ENCODE measurements around the gene BCAT1.
"Not testable (repeated sequence)": the region's sequence is repeated elsewhere in the genome, so short reads cannot be mapped to it uniquely, and the experiment has no call there.

Gene BCAT1

DNA sequence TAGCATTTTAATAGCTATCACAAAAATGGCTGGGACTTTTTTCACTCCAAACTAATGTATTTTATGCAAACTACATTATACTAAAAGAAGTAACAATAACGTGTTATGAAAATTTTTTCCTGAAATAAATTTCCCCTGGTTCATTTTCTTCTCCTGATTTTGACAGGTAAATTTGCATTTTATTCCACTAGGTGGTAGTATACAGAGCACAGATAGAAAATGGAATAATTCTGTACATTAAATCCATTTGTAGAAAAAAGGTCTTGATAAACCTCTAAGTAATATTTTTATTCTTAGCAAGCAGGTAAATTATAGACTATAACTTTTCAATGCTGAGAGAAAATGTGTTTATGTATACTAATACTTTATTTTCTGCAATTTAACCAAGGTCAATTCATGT lies 96.5 kb downstream of the BCAT1 start:
- DNase-seq (ENCODE audit: low read depth), result no peak

DNA sequence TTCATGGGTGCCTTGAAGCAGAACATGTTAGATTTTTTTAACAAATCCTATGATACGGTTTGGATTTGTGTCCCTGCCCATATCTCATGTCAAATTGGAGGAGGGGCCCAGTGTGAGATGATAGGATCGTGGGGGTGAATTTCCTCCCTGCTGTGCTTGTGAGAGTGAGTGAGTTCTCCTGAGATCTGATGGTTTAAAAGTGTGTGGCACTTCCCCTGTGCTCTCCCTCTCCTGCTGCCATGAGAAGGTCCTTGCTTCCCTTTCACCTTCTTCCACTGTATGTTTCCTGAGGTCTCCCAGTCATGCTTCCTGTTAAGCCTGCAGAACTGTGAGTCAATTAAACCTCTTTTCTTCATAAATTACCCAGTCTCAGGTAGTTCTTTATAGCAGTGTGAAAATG lies 97.0 kb downstream of the BCAT1 start:
- not testable (repeated sequence) for DNase-seq (ENCODE audit: low read depth)

DNA sequence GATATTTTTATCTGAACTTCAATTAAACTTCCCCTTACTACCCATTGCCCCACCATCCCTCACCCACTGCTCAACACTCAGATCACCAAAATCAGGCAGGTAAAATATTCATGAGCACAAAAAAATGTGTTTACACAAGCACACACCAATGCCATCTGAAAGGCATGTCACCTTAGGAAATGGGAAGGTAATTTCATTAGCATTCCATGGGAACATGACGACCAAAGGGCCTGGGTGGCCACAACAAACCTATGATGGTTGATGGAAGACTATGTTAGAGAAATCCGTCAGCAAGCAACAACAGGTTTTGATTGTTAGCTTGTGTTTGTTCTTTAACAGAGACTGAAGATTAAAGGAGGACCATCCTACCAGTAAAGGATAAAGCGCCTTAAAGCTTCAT lies 97.6 kb downstream of the BCAT1 start:
- DNase-seq (ENCODE audit: low read depth), result no peak

DNA sequence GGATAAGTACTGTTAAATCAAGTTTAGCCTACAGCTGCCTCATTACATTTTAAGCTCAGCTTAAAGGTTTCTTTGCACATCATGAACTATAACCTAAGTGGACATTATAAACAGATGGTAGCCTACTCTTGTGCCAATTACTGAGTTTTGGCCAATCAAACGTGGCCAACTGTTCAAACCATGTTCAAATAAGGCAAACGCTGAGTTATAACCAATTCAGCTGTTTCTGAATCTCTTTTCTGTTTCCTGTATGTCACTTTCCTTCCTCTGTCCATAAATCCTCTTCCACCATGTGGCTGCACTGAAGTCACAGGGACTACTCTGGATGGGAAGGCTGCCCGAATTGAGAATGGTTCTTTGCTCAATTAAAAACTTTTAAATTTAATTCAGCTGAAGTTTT lies 98.4 kb downstream of the BCAT1 start:
- no peak for DNase-seq (ENCODE audit: low read depth)

DNA sequence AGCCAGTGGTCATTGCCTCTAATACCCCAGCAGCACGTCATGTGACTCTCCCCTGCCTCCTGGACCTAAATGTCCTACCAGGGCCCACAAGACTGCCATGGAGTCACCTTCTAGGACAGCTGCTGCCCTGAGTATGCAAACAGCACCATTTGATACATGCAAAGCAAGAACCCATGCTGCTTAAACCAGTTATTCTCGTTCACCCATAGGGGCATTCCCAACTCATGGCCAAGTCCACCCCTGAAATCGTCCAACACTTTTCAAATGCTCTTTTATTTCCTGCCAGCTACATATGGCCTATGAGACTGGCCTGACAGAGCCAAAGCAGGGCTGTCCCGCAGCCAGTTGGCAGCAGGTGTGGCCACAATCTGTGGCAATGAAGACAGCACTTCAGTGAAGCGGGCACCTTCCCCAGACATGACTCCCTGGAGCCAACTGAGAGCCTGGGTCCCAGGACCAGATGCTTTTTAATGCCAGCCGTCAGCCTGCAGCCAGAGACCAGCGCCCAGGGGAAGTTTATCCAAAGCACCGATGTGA lies 99.9 kb downstream of the BCAT1 start:
- no peak for DNase-seq (ENCODE audit: low read depth)

DNA sequence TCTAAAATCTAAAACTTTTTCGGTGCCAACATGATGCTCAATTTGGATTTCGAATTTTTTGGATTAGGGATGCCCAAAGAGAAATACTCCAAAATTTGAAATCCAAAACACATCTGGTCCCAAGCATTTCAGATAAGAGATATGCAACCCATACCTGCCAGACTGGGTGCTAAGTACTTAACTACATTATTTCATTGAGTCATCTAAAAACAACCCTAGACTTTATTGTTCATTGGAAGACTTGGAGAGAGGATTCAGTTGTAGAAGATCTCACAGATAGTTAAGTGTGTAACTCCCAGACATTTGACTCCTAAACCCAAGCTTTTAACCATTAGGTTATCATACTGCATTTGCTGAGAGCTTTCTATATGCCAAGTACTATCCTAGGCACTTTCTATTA lies 102.2 kb downstream of the BCAT1 start:
- DNase-seq (ENCODE audit: low read depth), result no peak

DNA sequence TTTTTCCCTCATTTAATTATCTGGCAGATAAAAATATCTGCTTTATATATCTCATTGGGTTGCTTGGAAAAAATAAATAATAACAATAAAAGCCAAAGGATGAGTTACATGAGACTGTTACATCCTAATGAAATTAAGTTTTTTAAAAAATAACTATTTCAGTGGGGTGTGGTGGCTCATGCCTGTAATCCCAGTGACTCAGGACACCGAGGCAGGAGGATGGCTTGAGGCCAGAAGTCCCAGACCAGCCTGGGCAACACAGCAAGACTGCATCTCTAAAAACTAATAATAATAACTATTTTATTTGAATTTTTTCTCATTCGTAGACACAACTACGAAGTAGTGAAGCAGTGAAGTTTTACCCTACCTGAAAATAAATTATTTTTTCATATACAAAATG lies 103.3 kb downstream of the BCAT1 start:
- DNase-seq (ENCODE audit: low read depth), result no peak

DNA sequence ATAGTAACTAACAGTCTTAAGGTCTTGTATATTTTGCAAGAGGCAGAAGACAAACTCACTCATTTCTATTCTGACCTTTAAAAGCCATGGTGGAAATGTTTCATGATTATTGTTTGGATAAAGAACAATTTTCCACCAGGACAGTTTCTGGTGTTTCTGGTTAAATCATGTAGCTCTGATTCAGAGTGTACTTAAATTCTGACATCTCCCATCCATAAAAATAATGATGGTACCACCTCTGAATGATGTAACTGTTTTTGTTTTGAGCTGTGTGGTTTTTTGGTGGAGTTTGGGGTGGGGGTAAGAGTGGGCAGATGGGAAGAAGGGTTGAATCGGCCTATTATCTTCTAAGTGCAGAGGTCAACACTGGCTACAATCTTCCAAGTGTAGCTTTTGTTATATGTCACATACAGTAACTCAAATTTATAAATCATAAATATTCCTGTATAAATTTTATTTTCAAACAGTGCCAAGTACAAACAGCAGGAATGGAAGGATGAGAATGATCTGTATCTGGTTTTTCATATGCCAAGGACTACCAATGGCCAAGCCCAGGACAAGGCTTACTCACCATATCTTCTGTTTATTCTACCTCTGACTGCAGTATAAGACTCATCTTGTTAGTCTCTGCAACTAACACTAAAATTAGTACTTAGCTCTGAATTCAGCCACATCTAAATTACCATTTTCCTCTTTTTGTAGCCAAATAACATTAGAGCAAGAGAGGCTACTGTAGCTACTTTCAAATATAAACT lies 108.7 kb downstream of the BCAT1 start:
- DNase-seq (ENCODE audit: low read depth), result no peak

DNA sequence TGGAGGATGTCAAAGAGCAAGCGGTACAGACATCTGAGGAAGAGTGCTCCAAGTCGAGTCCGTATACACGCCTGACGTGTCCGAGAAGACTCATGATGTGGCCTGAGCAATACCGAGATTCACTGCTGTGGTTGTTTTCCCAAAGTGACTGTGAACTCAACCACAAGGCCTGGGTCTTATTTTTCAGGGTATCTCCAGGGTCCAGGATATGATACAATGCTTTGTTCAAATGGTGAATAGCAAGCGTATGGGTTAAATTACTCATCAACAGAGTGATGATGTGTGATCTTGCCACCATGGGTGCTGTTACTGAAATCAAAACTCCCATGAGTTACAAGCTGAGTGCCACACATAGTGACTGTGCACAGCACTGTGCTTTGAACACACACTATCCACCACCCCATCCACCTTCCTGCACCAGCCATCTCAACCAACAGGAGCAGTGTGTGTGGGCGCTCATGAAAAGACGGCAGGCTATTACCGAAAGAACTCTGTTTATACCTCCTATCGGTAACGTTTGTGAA lies 109.6 kb downstream of the BCAT1 start:
- DNase-seq (ENCODE audit: low read depth), result no peak

DNA sequence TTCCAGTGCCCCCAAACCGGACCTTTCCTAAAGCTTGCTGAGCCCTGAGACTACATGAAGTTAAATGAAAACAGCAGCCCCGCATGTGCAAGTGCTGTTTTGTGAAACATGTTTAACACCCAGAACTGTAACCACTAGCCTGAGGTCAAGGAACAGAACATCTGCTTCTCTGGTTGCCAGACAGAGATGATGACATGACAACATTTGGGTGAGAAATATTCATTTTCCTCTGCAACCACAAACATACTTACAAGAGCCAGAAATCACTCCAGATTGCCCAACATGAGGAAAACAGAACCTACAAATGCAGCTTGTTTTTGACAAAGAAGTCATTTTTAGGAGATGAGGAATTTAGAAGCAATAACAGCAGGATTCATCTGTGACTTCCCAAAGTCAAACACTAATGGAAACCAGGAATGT lies 110.4 kb downstream of the BCAT1 start:
- DNase-seq (ENCODE audit: low read depth), result no peak

DNA sequence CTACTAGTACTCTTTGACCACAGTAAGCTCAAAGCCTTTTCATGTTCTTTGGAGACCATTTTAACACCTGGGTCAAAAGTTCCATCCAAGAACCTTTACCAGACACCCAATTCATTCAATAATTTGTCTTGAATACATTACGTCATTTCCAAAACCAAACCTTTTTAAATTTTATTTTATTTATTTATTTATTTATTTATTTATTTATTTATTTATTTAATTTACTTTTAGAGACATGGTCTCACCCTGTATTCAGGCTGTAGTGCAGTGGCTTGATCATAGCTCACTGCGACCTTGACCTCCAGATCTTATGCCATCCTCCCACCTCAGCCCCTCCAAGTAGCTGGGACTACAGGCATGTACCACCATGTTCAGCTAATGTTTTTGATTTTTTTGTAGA lies 113.5 kb downstream of the BCAT1 start:
- DNase-seq (ENCODE audit: low read depth), result no peak

DNA sequence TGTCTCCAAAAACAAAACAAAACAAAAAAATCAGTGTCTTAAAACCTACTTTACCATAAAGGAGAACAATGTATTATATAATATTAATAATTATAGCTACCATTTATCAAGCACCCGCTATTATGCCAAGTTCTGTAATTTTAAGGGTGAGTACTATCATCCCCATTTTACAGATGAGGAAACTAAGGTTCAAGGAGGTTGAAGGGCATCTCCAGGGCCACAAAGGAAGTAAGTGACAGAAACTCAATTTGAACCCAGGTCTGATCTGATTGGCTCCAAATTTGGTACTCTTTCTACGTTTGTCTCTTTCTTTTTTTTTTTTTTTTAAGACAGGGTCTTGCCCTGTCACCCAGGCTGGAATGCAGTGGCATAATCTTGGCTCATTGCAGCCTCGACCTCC lies 115.4 kb downstream of the BCAT1 start:
- DNase-seq (ENCODE audit: low read depth), result no peak

DNA sequence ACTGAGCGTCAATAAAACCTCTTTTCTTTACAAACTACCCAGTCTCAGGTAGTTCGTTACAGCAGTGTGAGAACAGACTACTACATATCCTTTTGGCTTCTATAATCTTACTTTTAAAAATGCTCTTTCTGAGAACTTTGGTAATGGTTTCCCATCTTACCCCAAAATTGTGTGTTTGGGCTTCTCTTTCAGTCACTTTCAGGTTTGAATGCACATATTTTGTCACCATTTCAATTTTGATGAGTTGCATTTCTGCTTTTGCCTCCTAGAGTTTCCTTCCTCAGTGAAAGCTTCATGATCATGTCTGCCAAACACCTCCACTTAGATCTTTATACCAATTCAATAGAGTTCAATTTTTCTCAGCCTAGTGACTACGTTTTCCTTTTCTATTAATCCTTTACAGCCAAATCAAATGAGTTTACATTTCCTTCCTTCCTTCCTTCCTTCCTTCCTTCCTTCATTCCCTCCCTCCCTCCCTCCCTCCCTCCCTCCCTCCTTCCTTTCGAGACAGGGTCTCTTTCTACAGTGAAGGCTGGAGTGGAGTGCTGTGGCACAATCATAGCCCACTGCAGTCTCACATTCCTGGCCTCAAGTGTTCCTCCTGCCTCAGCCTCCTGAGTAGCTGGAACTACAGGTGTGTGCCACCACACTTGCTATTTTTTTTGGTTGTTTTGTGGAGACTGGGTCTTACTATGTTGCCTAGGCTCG lies 124.9 kb downstream of the BCAT1 start:
- DNase-seq (ENCODE audit: low read depth), result no peak

DNA sequence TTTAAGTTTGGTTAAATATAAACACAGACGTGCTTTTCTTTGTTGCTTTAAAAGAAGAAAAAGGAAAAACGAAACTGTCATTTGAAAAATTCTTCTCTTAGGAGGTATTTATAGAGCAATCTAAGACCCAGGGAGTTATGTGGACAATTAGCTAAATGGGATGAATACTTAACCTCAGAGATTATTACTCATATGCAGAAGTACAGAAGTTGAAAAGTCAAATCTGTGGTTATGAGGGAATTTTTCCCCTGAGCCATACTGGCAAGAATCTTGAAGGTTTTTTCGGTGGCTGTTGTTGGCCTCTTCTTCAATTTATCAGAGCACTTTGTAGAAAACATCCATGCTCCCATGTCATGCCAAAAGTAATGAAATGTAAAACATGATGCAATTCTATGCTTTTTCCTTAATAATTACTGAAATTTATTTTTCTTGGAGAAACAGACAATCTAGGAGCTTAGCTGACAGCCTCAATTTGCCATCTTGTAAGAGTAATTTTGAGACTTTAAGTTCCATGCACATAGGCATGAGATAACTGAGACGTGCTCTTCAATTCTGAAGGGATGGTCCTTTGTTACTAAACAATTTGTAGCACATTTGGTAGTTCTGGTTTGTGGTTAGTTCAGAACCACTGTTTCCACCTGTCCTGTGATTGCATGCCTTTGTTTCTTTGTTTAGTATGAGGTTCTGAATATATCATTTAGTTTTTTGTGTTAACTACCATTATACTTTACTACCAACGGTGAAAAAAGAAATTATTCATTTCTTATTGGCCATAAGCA lies 126.6 kb downstream of the BCAT1 start:
- no peak for DNase-seq (ENCODE audit: low read depth)

DNA sequence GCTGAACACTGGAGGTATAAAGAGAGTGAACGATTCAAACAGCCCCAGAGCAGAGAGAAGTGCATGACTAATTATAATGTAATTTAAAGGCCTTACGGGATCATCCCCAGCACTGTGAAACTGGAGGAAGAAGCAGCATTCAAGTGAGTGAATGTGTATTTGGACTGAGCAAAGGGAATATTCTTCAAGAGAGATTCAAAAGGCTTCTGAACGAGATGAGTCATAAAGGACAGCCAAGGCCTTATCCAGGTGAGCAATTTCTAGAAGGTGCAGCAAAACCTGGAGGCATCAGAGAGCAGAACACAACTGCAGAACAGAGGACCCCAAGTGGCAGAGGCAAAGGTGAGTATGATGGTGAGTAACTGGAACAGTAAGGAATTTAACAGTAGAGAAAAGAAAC lies 127.2 kb downstream of the BCAT1 start:
- DNase-seq (ENCODE audit: low read depth), result no peak

DNA sequence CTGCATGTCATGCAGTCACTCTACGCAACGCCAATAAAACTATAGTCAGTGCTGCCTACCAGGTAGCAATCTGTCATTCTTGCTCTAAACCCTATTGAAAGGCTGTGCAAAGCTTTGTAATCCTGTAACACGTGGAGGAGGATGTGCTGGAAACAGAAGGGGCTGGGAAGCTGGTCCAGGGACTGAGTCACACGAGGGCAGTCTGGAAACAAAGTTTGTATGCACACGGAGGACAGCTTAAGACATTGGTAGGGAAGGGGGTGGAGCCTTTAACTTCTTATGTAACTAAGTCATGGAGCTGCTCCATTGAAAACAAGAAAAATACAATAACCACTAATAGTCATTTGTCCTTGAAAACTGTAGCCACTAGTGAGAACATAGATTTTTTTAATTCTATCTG lies 128.0 kb downstream of the BCAT1 start:
- DNase-seq (ENCODE audit: low read depth), result no peak

DNA sequence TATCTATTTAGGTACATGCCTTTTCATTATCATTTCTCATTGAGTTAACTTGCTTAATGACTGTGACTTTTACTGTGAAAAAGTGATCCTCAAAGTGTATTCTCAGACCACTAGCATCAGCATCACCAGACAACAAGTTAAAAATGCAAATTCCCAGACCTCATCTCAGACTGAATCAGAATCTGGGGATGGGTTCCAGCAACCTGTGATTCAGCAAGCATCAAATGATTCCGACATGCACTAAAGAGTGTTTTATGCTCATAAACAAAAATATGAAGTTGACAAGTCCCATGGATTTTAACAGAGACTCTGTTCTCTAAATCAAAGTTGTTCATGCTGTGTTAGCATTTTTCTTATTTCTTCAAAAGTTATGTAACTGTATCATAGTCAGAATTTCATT lies 130.6 kb downstream of the BCAT1 start:
- DNase-seq (ENCODE audit: low read depth), result no peak

DNA sequence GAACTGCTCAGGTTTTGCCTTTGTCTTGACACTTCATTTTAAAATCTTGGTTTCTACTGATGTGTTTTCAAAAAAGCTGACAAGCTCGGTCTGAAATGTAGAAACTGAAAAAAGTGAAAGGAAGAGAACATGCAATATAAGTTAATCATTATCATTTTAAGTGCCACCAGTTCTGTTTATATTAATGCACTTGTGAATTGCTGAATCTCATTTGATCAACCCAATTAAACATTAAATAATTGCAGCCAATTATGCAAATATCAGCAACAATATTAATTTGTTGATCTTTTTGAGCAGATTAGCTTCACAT lies 133.8 kb downstream of the BCAT1 start:
- no peak for DNase-seq (ENCODE audit: low read depth)

DNA sequence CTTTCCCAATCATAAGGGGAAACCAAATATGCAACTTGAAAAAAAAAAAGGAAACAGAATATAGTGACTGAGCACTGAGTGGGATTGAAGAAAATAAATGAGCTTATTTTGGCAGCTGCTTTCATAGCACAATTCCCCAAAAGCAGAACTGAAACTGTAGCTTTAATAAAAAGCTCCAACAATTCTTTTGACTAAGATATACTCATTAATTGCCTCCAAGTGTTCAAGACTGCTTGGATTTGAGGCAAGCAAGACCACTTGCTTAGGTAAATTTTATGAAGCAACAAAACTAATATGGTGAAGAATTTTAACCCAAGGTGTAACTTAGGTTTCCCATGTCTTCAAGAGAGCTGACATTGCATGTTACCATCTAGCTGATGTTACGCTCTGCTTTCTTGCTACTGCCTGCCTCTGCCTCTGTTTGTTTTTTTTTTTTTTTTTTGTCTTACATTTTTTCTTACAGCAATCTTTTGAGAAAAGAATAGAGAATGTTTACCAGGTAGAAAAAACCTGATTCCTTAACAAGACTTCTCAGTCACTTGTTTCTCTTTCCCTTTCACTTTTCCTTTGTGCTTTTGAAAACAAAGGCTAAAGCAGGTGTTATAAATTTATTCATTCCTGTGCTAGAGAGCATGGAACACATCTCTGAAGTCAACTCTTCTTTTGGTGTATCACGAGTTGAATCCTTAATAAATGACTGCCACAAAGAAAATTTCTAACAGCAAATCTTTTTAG lies 134.4 kb downstream of the BCAT1 start:
- no peak for DNase-seq (ENCODE audit: low read depth)

DNA sequence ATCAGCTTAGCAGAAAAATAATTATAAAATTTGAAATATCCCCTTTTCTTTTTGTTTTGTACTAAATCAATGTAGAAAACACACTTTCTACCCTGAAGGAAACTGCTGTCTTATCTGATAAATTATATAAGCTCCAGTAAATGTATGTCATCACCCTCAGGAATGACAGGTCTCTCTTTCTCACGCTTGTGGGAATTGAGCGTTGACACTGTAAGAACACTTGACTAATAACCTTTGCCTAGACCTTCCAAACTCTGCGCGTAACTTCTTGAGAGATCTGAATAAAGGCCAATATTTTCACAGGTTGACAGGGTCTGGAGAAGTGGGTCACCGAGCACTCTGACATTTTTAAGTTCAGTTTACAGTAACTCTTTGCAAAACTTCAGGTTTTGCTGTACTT lies 138.5 kb downstream of the BCAT1 start:
- no peak for DNase-seq (ENCODE audit: low read depth)

DNA sequence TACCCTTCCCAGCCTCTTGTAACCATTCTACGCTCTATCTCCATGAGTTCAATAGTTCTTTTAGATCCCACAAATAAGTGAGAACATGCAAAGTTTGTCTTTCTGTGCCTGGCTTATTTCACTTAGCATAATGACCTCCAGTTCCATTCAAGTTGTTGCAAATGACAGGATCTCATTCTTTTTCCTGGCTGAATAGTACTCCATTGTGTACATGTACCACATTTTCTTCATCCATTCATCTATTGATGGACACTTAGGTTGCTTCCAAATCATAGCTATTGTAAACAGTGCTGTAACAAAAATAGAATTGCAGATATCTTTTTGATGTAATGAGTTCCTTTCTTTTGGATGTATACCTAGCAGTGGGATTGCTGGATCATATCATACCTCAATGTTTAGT lies 139.6 kb downstream of the BCAT1 start:
- DNase-seq (ENCODE audit: low read depth), result not testable (repeated sequence)

DNA sequence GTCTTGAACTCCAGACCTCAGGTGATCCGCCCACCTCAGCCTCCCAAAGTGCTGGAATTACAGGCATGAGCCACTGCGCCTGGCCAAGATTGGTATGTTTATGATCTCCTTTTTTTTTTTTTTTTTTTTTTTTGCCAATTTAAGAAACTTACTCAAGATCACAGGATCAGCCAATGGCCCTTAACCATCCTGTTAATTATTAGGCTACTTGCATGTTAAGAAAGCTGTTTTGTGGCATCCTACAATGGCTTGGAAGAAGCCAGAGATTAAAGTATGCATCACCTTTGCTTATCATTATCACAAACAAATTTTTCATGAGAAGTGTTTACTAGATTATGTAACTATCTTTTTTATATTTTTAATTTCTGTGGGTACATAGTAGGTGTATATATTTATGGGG lies 140.2 kb downstream of the BCAT1 start:
- DNase-seq (ENCODE audit: low read depth), result no peak
